Pons (tissue), 1 donor: Measurements from ENCODE around the gene SDR42E1.

Experiments used
- DNase-seq: peaks from one replicate; pipeline ENCODE4 v3.0.0-alpha.2; 2016; ENCODE audit warnings: low spot score

SDR42E1 gene, protein sequence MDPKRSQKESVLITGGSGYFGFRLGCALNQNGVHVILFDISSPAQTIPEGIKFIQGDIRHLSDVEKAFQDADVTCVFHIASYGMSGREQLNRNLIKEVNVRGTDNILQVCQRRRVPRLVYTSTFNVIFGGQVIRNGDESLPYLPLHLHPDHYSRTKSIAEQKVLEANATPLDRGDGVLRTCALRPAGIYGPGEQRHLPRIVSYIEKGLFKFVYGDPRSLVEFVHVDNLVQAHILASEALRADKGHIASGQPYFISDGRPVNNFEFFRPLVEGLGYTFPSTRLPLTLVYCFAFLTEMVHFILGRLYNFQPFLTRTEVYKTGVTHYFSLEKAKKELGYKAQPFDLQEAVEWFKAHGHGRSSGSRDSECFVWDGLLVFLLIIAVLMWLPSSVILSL

DNA sequence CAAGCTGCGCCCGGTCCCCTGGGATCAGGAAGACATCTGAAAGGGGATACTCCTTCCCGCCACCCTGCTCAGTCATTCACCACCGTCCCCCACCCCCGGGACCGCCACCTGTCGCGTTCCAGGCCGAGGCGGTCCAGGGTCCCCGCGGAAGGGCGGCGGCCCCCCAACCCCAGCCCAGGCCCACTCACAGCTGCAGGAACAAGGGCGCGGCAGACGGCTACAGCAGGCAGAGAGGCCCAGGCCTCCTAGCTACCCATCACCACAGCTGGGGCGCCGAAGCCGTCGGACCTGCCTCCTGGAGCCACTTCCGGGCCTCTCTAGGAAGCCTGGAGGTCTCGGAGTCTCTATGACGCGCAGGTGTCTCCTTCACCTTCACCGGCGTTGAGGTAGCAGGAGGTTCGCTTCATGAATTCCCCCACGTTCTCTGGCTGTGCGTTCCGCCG, at the start of gene SDR42E1:
Gene SDR42E1 (minus strand): TSS at position 272 of the 443 bp plus-strand sequence. CDS start 10,612 bp downstream, outside the sequence.
- DNase-seq, result no peak

DNA sequence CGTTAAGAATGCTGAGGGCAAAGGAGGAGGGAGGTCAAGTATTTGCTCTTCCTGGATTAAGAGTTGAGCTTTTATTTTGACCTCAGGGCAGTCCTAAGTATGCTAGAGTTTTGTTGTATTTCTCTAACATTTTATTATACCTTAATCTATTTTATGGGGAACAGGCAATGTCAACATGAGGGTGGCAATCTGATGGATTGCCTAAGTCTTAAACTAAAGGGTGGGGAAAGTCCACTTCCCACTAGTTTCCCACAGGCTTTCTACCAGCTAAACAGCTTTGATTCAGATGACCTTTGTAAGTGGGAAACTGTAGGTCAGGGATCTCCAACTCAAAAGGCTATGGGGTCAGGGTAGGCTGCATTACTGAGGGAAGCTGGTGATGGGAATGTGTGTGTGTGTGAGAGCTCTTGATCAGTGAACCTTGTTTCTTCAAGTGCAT, 48.7 kb upstream of the SDR42E1 start:
- DNase-seq, result no peak

DNA sequence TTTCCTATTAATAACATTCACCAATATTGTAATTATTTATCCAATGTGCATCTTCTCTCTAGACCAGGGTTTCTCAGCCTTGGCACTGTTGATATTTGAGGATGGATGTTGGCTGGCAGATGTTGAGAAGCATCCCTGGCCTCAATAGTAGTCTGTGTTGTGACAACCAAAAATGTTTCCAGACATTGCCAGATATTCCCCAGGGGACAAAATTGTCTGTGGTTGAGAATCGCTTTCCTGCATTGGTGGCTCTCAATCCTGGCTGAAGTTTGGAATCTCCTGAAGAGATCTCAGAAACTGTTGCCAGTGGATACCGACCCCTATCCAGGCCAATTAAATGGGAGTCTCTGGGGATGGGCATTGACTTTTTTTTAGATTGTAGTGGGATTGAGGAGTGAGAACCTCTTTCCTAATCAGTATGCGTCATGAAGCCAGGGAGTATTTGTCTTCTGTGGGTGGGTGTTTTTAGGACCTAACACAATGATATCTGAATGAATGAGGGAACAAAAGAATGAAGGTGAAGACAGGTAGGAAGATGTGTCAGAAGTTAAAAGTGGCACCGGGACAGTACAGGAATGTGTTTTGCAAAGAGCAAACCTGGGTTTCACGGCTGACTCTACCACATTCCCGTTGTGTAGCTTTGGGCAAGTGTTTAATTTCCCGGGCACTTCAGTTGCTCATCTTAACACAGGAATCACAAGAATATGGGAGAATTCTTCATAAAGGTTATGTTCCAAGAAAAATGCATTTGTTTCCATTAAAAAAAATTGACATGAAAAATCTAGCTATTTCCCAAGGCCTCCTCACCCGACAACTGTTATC, 48.1 kb upstream of the SDR42E1 start:
- DNase-seq, result no peak

DNA sequence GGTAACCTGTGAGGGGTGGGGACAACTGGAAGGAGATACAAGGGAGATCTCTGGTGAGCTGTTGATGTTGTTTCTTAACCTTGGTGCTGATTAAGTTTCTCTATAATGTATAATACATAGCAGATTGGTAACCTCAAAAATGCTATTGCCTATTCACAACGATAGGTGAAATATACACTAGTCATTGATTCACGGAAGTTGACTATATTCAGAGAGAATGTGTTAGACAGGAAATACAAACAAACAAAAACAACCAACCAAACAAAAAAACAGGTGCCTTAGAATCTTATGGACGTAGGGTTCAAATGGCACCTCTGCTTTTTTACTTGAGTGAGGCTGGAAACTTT, 45.3 kb upstream of the SDR42E1 start:
- no peak for DNase-seq

DNA sequence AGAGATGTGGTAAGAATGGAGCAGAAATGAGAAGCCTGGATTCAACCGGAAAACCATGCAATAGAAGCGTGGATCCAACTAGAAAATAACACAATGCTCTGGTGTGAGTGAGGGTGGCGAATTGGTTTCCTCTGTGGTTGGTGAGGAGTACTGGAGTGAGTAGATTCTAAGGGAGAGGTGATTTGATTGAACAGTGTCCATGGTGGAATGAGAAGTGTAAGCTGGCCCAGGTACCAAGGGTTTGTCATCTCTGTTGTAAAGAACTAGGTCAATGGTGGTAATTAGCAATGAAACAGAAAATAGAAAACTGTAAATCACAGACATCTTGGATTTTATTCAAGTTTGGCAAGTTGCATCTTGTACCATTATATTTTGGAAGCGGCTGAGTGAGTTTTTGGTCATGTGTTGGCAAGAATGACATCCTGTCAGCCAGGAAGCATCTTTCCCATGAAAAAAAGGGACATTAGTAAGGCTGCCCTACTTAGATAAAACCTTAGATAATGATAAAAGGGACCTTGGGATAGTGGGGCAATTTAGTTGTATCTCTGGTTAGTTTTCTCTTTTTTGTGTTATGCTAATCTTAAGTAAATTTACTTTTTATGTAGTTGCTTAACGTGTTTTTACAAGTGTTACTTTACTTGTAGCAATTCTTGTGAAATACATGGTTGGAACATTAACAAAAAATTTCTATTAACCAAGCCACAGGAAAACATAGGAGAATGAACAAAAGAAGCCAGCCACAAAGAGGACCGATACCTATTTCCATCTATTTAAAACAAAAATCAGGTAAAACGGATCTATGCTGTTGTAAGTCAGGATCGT, 44.7 kb upstream of the SDR42E1 start:
- DNase-seq, result no peak

DNA sequence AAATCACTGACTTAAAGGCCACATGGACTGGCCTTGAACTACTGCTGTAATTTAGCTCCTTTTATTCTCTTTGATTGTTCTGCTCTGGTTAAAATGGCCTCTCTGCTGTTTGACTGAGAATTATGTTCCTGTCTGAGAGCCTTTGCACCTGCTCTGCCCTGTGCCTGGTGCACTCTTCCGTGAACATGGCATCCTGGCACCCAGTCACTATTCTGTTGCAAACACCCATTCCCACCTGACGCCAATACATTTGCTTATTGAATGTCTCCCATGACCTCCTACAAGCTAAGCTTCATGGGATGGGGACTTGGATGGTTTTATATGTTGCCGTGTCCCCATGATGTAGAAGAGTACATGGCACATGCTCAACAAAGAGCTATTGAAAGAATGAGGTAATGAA, 43.8 kb upstream of the SDR42E1 start:
- DNase-seq, result no peak

DNA sequence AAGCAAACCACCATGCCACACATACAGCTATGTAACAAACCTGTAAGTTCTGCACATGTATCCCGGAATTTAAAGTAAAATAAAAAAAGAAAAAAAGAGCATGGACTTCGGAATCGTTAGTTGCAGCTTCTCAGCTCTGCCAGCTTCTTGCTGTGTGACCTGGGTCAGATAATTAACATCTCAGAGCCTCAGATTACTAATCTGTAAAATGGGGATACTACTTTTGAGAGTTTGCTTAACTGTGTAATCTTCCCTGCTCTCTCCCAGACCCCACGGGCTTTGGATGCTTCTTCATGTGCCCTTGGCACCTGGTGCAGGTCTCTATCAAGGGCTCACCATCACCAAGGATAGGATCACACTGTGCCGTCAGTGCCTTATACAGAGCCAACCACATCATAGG, 40.4 kb upstream of the SDR42E1 start:
- no peak for DNase-seq

DNA sequence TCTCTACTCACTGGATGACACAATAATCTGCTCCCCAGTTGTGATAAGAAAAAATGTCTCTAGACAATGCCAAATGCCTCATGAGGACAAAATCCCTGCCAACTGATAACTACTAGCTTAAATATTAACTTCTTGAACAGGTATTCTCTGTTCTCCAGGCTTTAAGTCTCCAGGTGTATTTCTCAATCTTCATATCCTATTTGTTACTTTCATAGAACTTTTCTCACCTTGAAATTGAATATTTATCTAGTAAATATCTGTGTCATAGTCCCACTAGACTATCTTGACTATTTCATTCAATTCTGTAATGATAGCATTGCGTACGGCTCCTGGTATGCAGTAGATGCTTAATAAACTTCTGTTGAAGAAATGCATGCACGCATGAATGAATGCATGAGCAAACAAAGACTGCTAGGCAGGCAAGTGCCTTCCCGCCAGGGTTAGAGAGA, 39.7 kb upstream of the SDR42E1 start:
- no peak for DNase-seq

DNA sequence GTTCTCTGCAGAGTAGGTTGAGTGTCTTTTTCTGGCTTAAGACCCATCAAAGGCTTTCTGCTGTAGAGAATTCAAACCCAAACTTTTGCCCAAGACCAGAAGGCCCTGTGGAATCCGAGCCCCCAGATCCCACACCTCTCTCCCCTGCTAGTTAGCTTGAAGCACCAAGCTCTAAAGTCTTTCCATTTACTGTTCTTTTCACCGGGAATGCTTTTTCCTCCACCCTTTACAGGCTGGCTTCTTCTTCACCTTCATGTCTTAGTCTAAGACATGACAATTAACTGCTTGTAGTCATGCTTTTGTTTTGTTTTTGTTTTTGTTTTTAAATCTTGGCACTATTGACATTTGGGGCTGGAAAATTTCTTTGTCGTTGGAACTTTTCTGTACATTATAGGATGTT, 39.2 kb upstream of the SDR42E1 start:
- DNase-seq, result no peak

DNA sequence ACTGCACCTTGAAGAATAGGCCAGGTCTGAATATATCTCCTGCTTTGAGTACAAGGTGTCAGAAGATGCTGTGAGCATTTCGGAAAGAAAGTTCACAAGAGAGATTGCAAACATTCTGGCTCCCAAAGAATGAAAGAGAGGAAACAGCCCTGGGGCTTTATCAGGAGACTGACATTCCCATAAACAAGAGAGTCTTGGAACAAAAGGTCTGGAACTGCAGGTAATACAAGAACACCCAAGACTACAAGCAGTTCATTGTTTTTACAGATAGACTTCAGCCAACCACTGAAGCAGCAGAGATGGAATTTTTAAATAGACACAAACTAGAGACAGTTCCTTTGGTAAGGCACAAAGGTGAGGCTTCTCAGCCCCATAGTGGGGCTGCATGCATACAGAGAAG, 38.2 kb upstream of the SDR42E1 start:
- no peak for DNase-seq

DNA sequence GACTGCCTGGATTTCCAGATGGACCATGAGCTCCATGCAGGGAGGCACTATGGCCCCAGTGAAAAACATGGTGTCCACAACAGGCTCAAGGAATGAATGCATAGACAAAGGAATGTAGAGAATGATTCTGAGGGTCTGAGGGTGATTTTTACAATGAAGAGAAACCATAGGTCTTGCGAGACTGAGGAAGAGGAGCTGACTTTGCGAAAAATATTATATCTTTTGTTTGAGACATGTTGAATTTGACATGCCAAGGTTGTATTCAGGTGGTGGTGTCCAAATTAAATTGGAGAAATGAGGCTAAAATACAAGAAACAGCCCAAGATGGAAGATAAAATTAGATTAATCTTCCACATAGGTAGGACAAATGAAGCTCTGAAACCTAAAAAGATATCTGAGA, 36.5 kb upstream of the SDR42E1 start:
- no peak for DNase-seq

DNA sequence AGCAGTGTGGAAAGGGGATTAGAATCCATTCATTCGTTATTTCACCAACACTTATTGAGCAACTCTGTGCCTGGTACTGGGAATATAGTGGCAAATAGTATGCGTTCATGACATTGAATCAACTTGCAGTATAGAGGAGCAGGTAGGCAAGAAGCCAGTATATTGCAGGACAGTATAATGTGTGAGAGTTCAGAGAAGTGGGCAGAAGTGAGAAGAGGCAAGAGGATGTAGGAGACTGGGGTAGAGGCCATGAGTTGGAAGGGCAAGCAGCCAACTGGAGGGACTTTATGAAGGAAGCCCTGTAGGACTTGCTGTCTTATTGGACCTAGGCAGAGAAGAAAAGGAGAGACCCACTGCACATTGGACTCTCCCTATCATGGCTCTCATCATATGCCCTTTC, 36.1 kb upstream of the SDR42E1 start:
- no peak for DNase-seq

DNA sequence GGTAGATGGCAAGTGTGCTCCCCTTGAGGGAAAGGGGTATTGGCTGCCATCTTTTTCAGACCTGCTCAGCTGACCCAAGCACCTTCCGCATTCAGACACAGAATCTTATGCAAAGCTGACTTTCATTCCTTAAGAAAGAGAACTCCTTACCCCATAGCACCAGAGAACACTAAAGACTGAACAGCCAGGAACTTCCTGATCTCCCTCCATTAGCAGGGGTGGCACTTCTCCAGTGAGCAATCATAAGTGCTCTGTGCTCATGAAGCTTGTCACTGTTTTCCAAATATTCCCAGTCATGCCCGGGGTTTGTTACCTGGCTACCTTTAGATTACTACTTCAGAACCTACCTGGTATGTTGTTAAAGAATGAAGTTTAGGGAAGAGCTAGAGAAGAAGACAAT, 35.7 kb upstream of the SDR42E1 start:
- DNase-seq, result no peak

DNA sequence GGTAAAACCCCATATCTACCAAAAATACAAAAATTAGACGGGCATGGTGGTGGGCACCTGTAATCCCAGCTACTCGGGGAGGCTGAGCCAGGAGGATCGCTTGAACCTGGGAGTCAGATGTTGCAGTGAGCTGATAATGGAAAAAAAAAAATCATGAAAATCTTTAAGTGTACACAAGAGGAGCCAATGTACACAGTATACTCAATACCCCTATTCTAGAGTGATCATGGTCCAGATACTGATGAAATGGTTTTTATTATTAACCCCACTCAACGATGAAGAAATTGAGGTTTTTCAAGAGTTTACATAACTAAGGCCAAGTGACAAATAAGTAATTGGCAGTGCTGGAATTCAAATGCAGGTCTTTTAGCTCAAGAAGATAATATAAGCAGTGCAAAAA, 35.3 kb upstream of the SDR42E1 start:
- DNase-seq, result no peak

DNA sequence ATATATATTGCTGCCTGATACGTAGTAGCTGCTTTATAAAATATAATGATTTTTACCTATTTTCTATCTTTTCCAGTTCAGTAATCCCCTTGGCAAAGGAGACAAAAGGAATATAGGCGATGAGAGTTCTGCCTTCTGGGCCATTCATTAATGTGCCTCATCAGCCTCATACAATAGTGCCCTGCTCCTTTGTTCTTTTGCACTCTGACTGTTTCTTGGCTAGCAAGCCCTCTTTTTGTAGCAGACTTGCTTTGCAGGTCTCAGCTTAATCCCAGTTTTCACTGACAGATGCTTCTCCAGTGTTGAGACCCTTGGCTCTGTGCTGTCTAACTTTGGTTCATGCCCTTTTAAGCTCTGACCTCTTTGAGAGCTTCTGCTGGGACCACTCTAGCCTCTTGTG, 34.2 kb upstream of the SDR42E1 start:
- peak; percentile 8 for DNase-seq

DNA sequence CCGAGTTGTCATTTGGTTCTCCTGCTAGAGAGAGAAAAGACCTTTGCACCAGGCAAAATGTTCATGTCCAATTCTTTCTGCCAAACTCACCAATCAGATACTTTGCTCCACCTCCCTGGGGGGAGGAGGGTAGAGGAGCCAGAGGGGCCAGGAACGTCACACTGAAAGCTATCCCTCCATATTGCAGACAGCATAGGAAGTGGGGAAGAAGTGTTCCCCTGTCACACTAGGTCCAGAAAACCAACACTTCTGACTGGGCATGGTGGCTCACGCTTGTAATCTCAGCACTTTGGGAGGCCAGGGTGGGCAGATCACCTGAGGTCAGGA, 33.3 kb upstream of the SDR42E1 start:
- DNase-seq, result no peak

DNA sequence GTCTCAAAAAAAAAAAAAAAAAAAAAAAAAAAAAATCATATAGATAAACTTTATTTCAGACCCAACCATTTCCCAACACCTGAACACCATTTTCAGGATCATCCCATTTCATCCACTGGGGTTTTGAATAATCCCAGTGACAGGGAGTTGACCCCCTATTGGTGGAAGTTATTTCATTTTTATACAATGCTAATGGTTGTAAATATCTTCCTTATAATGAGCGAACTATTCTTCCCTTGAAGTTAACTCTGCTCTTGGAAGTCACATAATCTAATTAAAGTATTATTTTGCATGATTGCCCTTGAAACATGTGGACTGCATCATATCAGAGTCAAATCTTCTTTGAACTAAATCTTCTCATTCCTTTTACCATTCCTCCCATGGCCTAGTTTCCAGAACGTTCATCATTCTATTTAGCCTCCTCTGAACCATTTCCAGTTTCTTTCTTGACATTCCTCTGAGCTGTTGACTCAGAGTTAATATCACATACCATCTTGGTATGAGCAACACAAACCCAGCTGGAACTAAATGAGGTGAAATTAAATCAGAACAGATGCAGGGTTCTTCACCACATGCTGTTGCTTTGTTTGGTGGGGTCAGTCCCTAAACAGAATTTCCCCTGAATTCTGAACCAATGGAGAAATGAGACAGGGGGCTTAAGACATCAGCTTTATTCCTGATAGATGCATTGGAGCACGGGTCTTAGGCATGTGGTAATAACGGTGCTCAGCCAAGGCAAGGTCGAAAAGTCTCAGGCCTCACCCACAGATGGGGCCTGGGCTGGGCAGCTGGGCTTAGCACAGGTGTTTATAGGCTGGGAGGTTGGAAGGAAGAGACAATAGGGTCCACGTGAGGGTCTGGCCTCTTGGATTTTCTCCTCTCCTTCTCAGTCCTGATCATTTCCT, 32.7 kb upstream of the SDR42E1 start:
- no peak for DNase-seq

DNA sequence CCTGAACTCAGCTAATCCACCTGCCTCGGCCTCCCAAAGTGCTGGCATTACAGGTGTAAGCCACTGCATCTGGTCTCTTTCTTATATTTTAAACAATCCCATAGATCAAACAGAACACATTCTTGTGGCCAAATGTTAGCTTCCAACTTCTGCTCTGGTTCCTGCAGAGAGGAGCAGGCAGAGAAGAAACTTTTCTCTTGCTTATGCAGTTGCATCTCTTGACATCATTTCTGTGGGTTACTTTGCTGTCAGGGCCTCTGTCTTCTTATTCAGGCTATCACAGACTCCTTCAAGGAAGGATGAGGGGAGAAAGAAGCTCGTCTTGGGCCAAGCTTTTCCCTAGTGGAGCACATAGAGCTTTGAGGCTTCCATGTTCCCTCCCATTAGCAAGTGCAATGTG, 31.6 kb upstream of the SDR42E1 start:
- no peak for DNase-seq

DNA sequence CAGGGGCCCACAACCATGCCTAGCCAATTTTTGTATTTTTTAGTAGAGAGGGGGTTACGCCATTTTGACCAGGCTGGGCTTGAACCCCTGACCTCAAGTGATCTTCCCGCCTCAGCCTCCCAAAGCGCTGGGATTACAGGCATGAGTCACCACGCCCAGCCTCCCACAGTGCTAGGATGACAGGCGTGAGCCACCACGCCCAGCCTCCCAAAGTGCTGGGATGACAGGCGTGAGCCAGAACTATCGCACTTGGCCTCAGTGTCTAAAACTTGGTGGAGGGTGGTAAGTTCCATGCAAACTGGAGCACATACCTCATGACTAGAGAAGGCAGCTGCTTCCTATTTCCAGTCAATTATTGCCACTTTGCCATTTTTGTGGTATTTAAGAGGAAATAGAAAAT, 30.9 kb upstream of the SDR42E1 start:
- DNase-seq, result no peak

DNA sequence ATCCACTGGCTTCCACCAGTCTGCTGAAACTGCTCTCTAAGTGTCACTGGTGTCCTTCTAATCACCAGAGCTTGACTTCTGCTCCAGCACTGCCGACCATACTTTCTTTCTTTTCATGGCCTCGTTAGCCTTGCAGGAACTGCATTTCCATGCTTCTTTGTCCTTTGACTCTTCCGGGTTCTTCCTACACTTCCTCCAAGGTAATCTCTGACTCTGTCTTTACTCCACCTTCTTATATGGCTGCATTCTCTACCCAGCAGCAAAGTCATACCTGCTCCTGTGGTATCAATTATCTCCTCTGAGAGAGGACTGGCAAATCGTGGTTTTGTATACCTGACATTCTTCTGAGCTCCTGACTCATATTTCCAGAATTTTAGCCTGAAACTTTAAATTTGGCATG, 30.3 kb upstream of the SDR42E1 start:
- DNase-seq, result no peak

DNA sequence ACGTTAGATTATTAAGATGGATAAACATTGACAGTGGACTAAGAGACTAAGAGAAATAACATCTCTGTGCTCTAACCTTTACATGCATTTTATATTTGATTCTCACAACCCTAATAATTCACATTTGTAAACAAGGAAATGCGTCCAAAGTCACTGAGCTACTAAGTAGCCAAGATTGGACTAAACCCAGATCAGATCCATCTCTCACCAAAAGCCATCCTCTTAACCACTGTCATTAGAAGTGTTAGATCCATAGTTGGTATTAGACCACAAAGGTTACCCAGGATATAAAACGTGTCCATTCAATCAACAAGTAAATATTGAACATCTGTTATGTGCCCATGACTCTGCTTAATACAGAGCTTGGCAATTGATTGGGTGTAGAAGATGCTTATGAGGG, 29.0 kb upstream of the SDR42E1 start:
- DNase-seq, result no peak

DNA sequence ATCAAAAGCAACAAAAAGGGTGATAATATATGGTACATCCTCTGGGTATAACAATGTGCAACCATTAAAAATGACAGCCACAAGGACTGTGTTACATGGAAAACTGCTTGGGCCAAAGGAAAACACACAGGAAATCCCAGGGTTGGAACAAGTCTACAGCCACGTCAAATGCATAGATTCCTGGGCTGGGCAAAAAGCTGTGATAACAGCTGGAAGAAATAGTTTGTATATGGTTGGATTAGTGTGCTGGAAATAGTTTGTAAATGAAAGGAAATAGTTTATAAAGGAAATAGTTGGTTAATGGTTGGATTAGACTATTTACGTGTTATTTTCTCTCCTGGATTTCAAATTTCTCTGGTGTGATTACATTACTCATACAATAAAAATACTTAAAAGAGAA, 26.4 kb upstream of the SDR42E1 start:
- DNase-seq, result no peak
